IPS DF 6.9 (cell line): Measurements from ENCODE around the gene PPARG.
"Not testable (repeated sequence)": the region's sequence is repeated elsewhere in the genome, so short reads cannot be mapped to it uniquely, and the experiment has no call there.

Experiments
- DNase-seq: peaks from one replicate; pipeline ENCODE4 v3.0.0-alpha.2; 2013; ENCODE audit warnings: low read depth, low spot score
- H3K27ac ChIP-seq: one replicate; pipeline ENCODE4 v1.5.1; 2013; ENCODE audit warnings: low read length, control low read depth
- H3K27me3 ChIP-seq: 2 replicates; pipeline ENCODE4 v1.6.1; 2013; ENCODE audit warnings: mild to moderate bottlenecking, low read length; ENCODE audit not compliant: control insufficient read depth, insufficient read depth
- H3K36me3 ChIP-seq: 2 replicates; pipeline ENCODE4 v1.6.1; 2013; ENCODE audit warnings: low read length; ENCODE audit not compliant: control insufficient read depth, insufficient read depth
- H3K4me1 ChIP-seq: 2 replicates; pipeline ENCODE4 v1.6.1; 2013; ENCODE audit warnings: low read length; ENCODE audit not compliant: control insufficient read depth, insufficient read depth
- H3K4me3 ChIP-seq: 2 replicates; pipeline ENCODE4 v1.5.1; 2013; ENCODE audit warnings: mild to moderate bottlenecking, low read length
- H3K9me3 ChIP-seq: 2 replicates; pipeline ENCODE4 v1.6.1; 2013; ENCODE audit warnings: low read length, inconsistent platforms; ENCODE audit not compliant: control insufficient read depth, insufficient read depth
- WGBS: extraction: QIAGEN DNeasy Blood & Tissue Kit; methylation state at CpG from one replicate; pipeline ENCODE4 v1.1.7; 2013; ENCODE audit warnings: mixed read lengths, missing lambda C conversion rate; ENCODE audit not compliant: insufficient read length, insufficient coverage; 5-methylcytosine and 5-hydroxymethylcytosine counted together

Gene PPARG

GRCh38 chr3:12379640-12380429, 91.0 kb downstream of the PPARG start:
- no peaks in the 10 kb centered on the region for H3K4me1 ChIP-seq
- H3K27ac ChIP-seq, result no peak overlapping the region
- no CpG with 5 or more reads among the region's 5 CpGs for WGBS
- no peaks in the 10 kb centered on the region for H3K36me3 ChIP-seq
- H3K9me3 ChIP-seq, result no peaks in the 10 kb centered on the region
- no peak overlapping the region for H3K4me3 ChIP-seq
- DNase-seq, result no peak
- H3K27me3 ChIP-seq, result no peaks in the 10 kb centered on the region

- H3K27ac ChIP-seq, result no peak overlapping the region
- no peaks in the 10 kb centered on the region for H3K36me3 ChIP-seq
- no peaks in the 10 kb centered on the region for H3K27me3 ChIP-seq
- no peak for DNase-seq
- no peak overlapping the region for H3K4me3 ChIP-seq
- WGBS, result no CpG with 5 or more reads among the region's 3 CpGs
- H3K9me3 ChIP-seq, result no peaks in the 10 kb centered on the region
- H3K4me1 ChIP-seq, result no peaks in the 10 kb centered on the region
Measured at GRCh38 chr3:12380461-12380860, 91.6 kb downstream of the PPARG start.

- no peaks in the 10 kb centered on the region for H3K4me1 ChIP-seq
- H3K4me3 ChIP-seq, result no peak overlapping the region
- H3K9me3 ChIP-seq, result no peaks in the 10 kb centered on the region
- WGBS, result no CpG with 5 or more reads among the region's 1 CpG
- H3K36me3 ChIP-seq, result no peaks in the 10 kb centered on the region
- no peak overlapping the region for H3K27ac ChIP-seq
- DNase-seq, result no peak
- H3K27me3 ChIP-seq, result no peaks in the 10 kb centered on the region
Measured at GRCh38 chr3:12381199-12381598, 92.3 kb downstream of the PPARG start.

GRCh38 chr3:12383218-12383617, 94.3 kb downstream of the PPARG start:
- H3K36me3 ChIP-seq, result no peaks in the 10 kb centered on the region
- WGBS, result no CpG with 5 or more reads among the region's 2 CpGs
- no peak overlapping the region for H3K4me3 ChIP-seq
- no peaks in the 10 kb centered on the region for H3K9me3 ChIP-seq
- no peaks in the 10 kb centered on the region for H3K4me1 ChIP-seq
- no peaks in the 10 kb centered on the region for H3K27me3 ChIP-seq
- no peak overlapping the region for H3K27ac ChIP-seq
- no peak for DNase-seq

- no peak overlapping the region for H3K27ac ChIP-seq
- H3K36me3 ChIP-seq, result no peaks in the 10 kb centered on the region
- no peaks in the 10 kb centered on the region for H3K9me3 ChIP-seq
- DNase-seq, result no peak
- H3K4me1 ChIP-seq, result no peaks in the 10 kb centered on the region
- no peak overlapping the region for H3K4me3 ChIP-seq
- H3K27me3 ChIP-seq, result no peaks in the 10 kb centered on the region
- WGBS, result no CpG with 5 or more reads among the region's 1 CpG
Measured at GRCh38 chr3:12384451-12385233, 95.8 kb downstream of the PPARG start.

GRCh38 chr3:12386514-12387291, 97.8 kb downstream of the PPARG start:
- H3K4me1 ChIP-seq, H3K27me3 ChIP-seq, H3K36me3 ChIP-seq, DNase-seq, H3K4me3 ChIP-seq, H3K9me3 ChIP-seq, H3K27ac ChIP-seq: not testable (repeated sequence)
- WGBS, result no CpG with 5 or more reads among the region's 4 CpGs

- WGBS, result no CpG with 5 or more reads among the region's 1 CpG
- no peak for DNase-seq
- Histone ChIP-seq H3K36me3 (no peaks in the 10 kb centered on the region), H3K4me1 (no peaks in the 10 kb centered on the region), H3K27ac (no peak overlapping the region), H3K27me3 (no peaks in the 10 kb centered on the region), H3K4me3 (no peak overlapping the region), H3K9me3 (no peaks in the 10 kb centered on the region)
Measured at GRCh38 chr3:12388185-12388584, 99.3 kb downstream of the PPARG start.

GRCh38 chr3:12392101-12392878, 103.4 kb downstream of the PPARG start:
- no peaks in the 10 kb centered on the region for H3K9me3 ChIP-seq
- H3K36me3 ChIP-seq, result no peaks in the 10 kb centered on the region
- no CpG with 5 or more reads among the region's 8 CpGs for WGBS
- no peaks in the 10 kb centered on the region for H3K4me1 ChIP-seq
- DNase-seq, result no peak
- no peak overlapping the region for H3K27ac ChIP-seq
- H3K4me3 ChIP-seq, result no peak overlapping the region
- H3K27me3 ChIP-seq, result no peaks in the 10 kb centered on the region

- WGBS, result no CpG with 5 or more reads among the region's 1 CpG
- no peak for DNase-seq
Measured at GRCh38 chr3:12393894-12394293, 105.0 kb downstream of the PPARG start.

More at GRCh38 chr3:12393894-12394293, 105.0 kb downstream of the PPARG start:
- no peaks in the 10 kb centered on the region for H3K36me3 ChIP-seq
- no peaks in the 10 kb centered on the region for H3K27me3 ChIP-seq
- no peak overlapping the region for H3K27ac ChIP-seq
- H3K4me1 ChIP-seq, result no peaks in the 10 kb centered on the region
- H3K4me3 ChIP-seq, result no peak overlapping the region
- no peaks in the 10 kb centered on the region for H3K9me3 ChIP-seq
